Activated T-helper 1 cell treated with anti-CD3 and anti-CD28 coated beads, Interleukin-12 subunit alpha, Interleukin-12 subunit beta, Interleukin-2, Interleukin-4 antibody, amounts not matched to agents 30 ng/mL and 10 ng/mL and 1 ng/mL, durations not matched to agents 14 hours and 24 hours and 36 hours (primary cell): ENCODE data around the gene PHKB. TPM values are rescaled to one million over a fixed set of nuclear protein-coding genes. Genes with fewer than 3 reads are reported as not detected.
"Not testable (repeated sequence)": the region's sequence is repeated elsewhere in the genome, so short reads cannot be mapped to it uniquely, and the experiment has no call there.

Experiments
- DNase-seq: peaks from one replicate; pipeline ENCODE4 v3.0.0; 2021; ENCODE audit warnings: low spot score
- H3K27ac Mint-ChIP-seq: one replicate; pipeline ENCODE4 v1.8.0; 2021; ENCODE audit warnings: mild to moderate bottlenecking, mixed read lengths
- H3K27me3 Mint-ChIP-seq: one replicate; pipeline ENCODE4 v1.8.0; 2022; ENCODE audit warnings: mild to moderate bottlenecking, moderate library complexity, mixed read lengths; ENCODE audit not compliant: insufficient read depth
- H3K36me3 Mint-ChIP-seq: one replicate; pipeline ENCODE4 v1.8.0; 2021; ENCODE audit warnings: low read depth, mixed read lengths
- H3K4me1 Mint-ChIP-seq: one replicate; pipeline ENCODE4 v1.8.0; 2021; ENCODE audit warnings: low read depth, mixed read lengths
- H3K4me3 Mint-ChIP-seq: one replicate; pipeline ENCODE4 v1.8.0; 2021; ENCODE audit warnings: mild to moderate bottlenecking, moderate library complexity, mixed read lengths
- H3K9me3 Mint-ChIP-seq: one replicate; pipeline ENCODE4 v1.8.0; 2021; ENCODE audit warnings: mixed read lengths
- intact Hi-C: fragments of 100-400 bp; cut with micrococcal nuclease; formaldehyde crosslinking; loops from one replicate; pipeline ENCODE4 v1.15.1; 2024
- total RNA-seq: library from RNA; stranded (reverse); gene quantifications from 2 replicates; pipeline ENCODE4 v1.2.3, GENCODE V29; 2022

PHKB gene
- total RNA-seq = 24.4 and 26.6 TPM in 2 replicates

GRCh38 chr16:47460711-47461597 lies at the start of gene PHKB, which contains the start of gene ITFG1:
PHKB (plus strand) TSS chr16:47461331; CDS start chr16:47461351, 20 bp downstream.
ITFG1 (minus strand) TSS chr16:47461063; CDS start chr16:47461045, 18 bp downstream.
- intact Hi-C loops = loop anchor here (1.0 to 10.0 kb wide), 11 partner anchors 113 to 1150 kb away; partner anchors contain the start of genes DNAJA2, LONP2 and SHCBP1
- Mint-ChIP-seq H3K36me3 (peaks cover 29% of the 10 kb centered on the region), H3K4me3 (peak within 1 kb of the TSS; percentile 90), H3K4me1 (peaks cover 51% of the 10 kb centered on the region), H3K27me3 (no peaks in the 10 kb centered on the region), H3K27ac (peak within 1 kb of the TSS; percentile 97), H3K9me3 (no peaks in the 10 kb centered on the region)
- DNase-seq = peak; percentile 95

GRCh38 chr16:47413041-47413440 lies 48.1 kb upstream of the PHKB start:
- H3K4me1 Mint-ChIP-seq = peaks cover 18% of the 10 kb centered on the region
- DNase-seq = no peak
- H3K27me3 Mint-ChIP-seq = no peaks in the 10 kb centered on the region
- no peak overlapping the region for H3K27ac Mint-ChIP-seq
- no peaks in the 10 kb centered on the region for H3K9me3 Mint-ChIP-seq
- intact Hi-C loops = no loop called here
- H3K4me3 Mint-ChIP-seq = no peak overlapping the region
- peaks cover 10% of the 10 kb centered on the region for H3K36me3 Mint-ChIP-seq

DNA sequence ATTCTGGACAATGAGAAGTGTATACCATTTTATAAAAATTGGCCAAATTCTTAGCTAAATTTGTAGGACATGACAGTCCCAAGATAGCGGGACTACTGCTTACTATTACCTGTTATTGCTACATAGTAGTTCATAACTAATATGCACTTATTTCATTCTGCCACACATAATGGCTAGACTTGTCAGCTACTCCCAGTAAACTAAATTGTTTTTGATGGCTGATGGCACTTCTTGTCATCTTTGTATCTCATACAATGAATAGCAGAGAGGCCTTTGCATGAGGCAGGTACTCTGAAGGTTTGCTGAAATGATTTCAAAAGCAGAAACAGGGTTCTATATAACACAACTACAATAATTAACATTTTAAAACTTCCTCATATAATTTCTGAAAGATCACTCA lies 44.3 kb upstream of the PHKB start:
- Mint-ChIP-seq H3K9me3 (no peaks in the 10 kb centered on the region), H3K4me1 (peaks cover 3% of the 10 kb centered on the region), H3K27ac (no peak overlapping the region), H3K27me3 (no peaks in the 10 kb centered on the region), H3K4me3 (no peak overlapping the region), H3K36me3 (peaks cover 10% of the 10 kb centered on the region)
- DNase-seq = no peak
- intact Hi-C loops = no loop called here

DNA sequence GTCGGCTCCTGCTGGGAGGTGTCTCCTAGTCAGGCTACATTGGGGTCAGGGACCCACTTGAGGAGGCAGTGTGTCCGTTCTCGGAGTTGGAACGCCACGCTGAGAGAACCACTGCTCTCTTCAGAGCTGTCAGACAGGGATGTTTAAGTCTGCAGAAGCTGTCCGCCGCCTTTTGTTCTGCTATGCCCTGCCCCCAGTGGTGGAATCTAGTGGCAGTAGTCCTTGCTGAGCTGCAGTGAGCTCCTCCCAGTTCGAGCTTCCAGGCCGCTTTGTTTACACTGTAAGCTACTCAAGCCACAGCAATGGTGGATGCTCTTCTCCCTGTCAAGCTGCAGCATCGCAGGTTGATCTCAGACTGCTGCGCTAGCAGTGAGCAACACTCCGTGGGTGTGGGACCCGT lies 36.3 kb upstream of the PHKB start:
- no peak for DNase-seq
- H3K27ac Mint-ChIP-seq = no peak overlapping the region
- peaks cover 22% of the 10 kb centered on the region for H3K36me3 Mint-ChIP-seq
- H3K4me1 Mint-ChIP-seq = no peaks in the 10 kb centered on the region
- intact Hi-C loops = no loop called here
- no peaks in the 10 kb centered on the region for H3K9me3 Mint-ChIP-seq
- H3K4me3 Mint-ChIP-seq = no peak overlapping the region
- H3K27me3 Mint-ChIP-seq = no peaks in the 10 kb centered on the region

- Mint-ChIP-seq H3K4me1 (no peaks in the 10 kb centered on the region), H3K27ac (no peak overlapping the region), H3K27me3 (no peaks in the 10 kb centered on the region), H3K4me3 (no peak overlapping the region), H3K36me3 (peaks cover 20% of the 10 kb centered on the region), H3K9me3 (no peaks in the 10 kb centered on the region)
- intact Hi-C loops = no loop called here
- DNase-seq = no peak
Measured at GRCh38 chr16:47426806-47427205, 34.3 kb upstream of the PHKB start.

- Mint-ChIP-seq H3K9me3 (no peaks in the 10 kb centered on the region), H3K4me1 (no peaks in the 10 kb centered on the region), H3K27me3 (no peaks in the 10 kb centered on the region), H3K27ac (no peak overlapping the region), H3K36me3 (peaks cover 3% of the 10 kb centered on the region), H3K4me3 (no peak overlapping the region)
- DNase-seq = no peak
- intact Hi-C loops = no loop called here
Measured at GRCh38 chr16:47431960-47432359, 29.2 kb upstream of the PHKB start.

- H3K27me3 Mint-ChIP-seq, H3K4me3 Mint-ChIP-seq, H3K36me3 Mint-ChIP-seq, DNase-seq, intact Hi-C loops, H3K9me3 Mint-ChIP-seq, H3K4me1 Mint-ChIP-seq, H3K27ac Mint-ChIP-seq: not testable (repeated sequence)
Measured at GRCh38 chr16:47434274-47434673, 26.9 kb upstream of the PHKB start.

DNA sequence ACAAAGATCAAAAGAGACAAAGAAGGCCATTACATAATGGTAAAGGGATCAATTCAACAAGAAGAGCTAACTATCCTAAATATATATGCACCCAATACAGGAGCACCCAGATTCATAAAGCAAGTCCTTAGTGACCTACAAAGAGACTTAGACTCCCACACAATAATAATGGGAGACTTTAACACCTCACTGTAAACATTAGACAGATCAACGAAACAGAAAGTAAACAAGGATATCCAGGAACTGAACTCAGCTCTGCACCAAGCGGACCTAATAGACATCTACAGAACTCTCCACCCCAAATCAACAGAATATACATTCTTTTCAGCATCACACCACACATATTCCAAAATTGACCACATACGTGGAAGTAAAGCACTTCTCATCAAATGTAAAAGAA lies 21.1 kb upstream of the PHKB start:
- H3K4me3 Mint-ChIP-seq, H3K27me3 Mint-ChIP-seq, intact Hi-C loops, H3K4me1 Mint-ChIP-seq, H3K27ac Mint-ChIP-seq, DNase-seq: not testable (repeated sequence)
- Mint-ChIP-seq H3K36me3 (peaks cover 30% of the 10 kb centered on the region), H3K9me3 (peaks cover 11% of the 10 kb centered on the region)

GRCh38 chr16:47442884-47443283 lies 18.2 kb upstream of the PHKB start:
- Mint-ChIP-seq H3K9me3 (peaks cover 11% of the 10 kb centered on the region), H3K36me3 (peaks cover 30% of the 10 kb centered on the region)
- H3K27me3 Mint-ChIP-seq, H3K4me1 Mint-ChIP-seq, intact Hi-C loops, H3K4me3 Mint-ChIP-seq, DNase-seq, H3K27ac Mint-ChIP-seq: not testable (repeated sequence)

DNA sequence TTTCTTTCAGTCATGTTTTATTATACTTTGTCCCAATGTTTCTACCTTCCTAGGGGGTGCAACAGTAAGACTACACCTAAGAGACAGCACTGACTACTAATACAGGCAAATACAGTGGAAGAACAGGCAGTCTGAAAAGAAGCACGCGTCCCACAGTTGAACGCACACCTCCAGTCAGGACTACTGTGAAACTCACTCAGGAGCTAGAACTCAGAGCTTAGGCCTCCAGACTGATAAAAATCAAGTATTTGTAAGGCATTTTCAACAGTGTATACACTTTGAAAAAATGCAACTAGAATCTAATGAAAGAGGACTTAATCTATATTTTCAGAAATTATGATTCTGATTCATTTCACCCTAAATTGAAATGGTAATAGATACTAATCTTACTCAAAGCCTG lies 14.7 kb upstream of the PHKB start:
- H3K36me3 Mint-ChIP-seq = peaks cover 22% of the 10 kb centered on the region

DNA sequence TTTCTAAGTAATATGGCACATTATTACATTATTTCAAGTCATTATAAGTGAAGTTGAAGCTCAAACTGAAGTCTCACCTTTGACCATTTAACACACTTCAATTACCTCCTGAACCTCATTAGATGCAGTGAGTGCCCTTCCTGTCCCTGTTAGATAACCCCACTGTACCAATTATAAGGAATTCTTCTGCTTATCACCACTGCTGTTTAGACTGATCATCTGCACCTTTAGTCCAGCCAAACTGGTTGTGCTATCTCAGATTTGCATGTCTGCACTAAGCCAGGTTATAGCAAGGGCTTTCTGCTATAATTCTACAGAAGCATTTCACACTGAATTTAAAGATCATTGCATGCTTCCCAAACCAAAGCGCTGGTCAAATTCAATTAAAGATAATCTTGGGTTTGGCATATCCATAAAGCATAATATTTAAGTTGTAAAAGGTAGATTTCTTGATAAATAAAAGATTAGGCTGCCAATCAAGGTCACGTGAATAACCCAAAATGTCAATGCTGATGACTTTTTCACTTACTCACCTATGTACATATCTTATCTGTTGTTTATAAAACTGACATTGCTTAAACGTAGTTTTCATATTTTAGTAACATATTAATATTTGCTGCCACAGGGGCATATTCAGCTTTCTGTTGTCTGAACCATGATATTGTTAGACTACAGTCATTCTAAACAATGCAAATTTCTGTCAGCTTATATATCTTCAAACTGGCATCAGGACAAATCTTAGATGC lies 12.1 kb upstream of the PHKB start:
- Mint-ChIP-seq H3K4me3 (no peak overlapping the region), H3K36me3 (peaks cover 26% of the 10 kb centered on the region), H3K27ac (no peak overlapping the region), H3K9me3 (no peaks in the 10 kb centered on the region), H3K27me3 (no peaks in the 10 kb centered on the region), H3K4me1 (no peaks in the 10 kb centered on the region)
- intact Hi-C loops = no loop called here
- no peak for DNase-seq

More for the DNA sequence above, 14.7 kb upstream of the PHKB start:
- H3K4me1 Mint-ChIP-seq = no peaks in the 10 kb centered on the region
- DNase-seq = no peak
- H3K27me3 Mint-ChIP-seq = no peaks in the 10 kb centered on the region
- no peak overlapping the region for H3K4me3 Mint-ChIP-seq
- H3K9me3 Mint-ChIP-seq = peaks cover 11% of the 10 kb centered on the region
- intact Hi-C loops = no loop called here
- no peak overlapping the region for H3K27ac Mint-ChIP-seq

GRCh38 chr16:47449788-47450187 lies 11.3 kb upstream of the PHKB start:
- Mint-ChIP-seq H3K4me1 (no peaks in the 10 kb centered on the region), H3K27me3 (no peaks in the 10 kb centered on the region), H3K27ac (no peak overlapping the region), H3K9me3 (no peaks in the 10 kb centered on the region), H3K4me3 (no peak overlapping the region), H3K36me3 (peaks cover 24% of the 10 kb centered on the region)
- intact Hi-C loops = no loop called here
- DNase-seq = no peak

- no peaks in the 10 kb centered on the region for H3K27me3 Mint-ChIP-seq
- H3K27ac Mint-ChIP-seq = no peak overlapping the region
- peaks cover 40% of the 10 kb centered on the region for H3K4me1 Mint-ChIP-seq
- H3K9me3 Mint-ChIP-seq = no peaks in the 10 kb centered on the region
- peaks cover 31% of the 10 kb centered on the region for H3K36me3 Mint-ChIP-seq
- intact Hi-C loops = no loop called here
- H3K4me3 Mint-ChIP-seq = no peak overlapping the region
- no peak for DNase-seq
Measured at GRCh38 chr16:47458331-47458730, 2.8 kb upstream of the PHKB start.
